GM18870 (cell line): ENCODE data around the gene PMFBP1.

ENCODE experiments used
- ATAC-seq: cut with Tn5 transposase; IDR thresholded peaks from one replicate; pipeline ENCODE4 v1.9.1; 2021; ENCODE audit warnings: moderate library complexity; ENCODE audit not compliant: unreplicated experiment

Gene PMFBP1, protein sequence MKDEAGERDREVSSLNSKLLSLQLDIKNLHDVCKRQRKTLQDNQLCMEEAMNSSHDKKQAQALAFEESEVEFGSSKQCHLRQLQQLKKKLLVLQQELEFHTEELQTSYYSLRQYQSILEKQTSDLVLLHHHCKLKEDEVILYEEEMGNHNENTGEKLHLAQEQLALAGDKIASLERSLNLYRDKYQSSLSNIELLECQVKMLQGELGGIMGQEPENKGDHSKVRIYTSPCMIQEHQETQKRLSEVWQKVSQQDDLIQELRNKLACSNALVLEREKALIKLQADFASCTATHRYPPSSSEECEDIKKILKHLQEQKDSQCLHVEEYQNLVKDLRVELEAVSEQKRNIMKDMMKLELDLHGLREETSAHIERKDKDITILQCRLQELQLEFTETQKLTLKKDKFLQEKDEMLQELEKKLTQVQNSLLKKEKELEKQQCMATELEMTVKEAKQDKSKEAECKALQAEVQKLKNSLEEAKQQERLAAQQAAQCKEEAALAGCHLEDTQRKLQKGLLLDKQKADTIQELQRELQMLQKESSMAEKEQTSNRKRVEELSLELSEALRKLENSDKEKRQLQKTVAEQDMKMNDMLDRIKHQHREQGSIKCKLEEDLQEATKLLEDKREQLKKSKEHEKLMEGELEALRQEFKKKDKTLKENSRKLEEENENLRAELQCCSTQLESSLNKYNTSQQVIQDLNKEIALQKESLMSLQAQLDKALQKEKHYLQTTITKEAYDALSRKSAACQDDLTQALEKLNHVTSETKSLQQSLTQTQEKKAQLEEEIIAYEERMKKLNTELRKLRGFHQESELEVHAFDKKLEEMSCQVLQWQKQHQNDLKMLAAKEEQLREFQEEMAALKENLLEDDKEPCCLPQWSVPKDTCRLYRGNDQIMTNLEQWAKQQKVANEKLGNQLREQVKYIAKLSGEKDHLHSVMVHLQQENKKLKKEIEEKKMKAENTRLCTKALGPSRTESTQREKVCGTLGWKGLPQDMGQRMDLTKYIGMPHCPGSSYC

DNA sequence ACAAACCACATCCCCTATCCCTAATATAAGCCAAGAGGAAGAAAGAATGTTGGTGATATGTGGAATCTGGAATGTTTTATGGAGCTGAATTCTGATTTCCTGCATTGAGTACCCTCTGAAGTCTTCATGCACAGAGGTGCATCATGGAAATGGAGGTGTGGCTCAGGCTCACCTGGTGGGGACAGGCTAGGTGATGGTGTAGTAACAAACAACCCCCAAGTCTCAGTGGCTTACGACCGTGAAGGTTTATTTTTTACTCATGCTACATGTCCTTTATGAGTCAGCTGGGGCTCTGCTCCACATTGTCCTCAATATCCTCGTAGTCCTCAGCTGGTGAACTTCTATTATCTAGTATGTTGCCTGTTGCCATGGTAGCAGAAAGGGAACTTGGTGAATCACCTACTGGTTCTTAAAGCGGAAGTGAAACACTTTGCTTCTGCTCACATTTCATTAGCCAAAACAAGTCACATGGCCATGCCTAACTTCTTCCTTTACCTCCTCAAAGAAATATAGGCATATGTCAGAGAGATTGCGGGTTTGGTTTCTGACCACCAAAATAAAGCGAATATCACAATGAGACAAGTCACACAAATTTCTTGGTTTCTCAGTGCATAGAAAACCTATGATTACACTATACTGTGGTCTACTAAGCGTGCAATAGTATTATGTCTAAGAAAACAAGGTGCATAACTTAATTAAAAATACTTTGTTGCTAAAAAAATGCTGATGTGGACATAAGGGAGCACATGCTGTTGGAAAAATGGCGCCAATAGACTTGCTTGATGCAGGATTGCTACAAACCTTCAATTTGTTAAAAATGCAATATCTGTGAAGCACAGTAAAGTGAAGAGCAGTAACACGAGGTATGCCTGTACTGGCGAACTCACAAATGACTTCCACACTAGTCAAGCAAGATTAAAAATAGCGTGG lies at the start of gene PMFBP1:
PMFBP1 (minus strand) TSS at position 51 of the 930 bp plus-strand sequence. CDS start 947 bp downstream, outside the sequence.
- ATAC-seq, result peak; percentile 99

DNA sequence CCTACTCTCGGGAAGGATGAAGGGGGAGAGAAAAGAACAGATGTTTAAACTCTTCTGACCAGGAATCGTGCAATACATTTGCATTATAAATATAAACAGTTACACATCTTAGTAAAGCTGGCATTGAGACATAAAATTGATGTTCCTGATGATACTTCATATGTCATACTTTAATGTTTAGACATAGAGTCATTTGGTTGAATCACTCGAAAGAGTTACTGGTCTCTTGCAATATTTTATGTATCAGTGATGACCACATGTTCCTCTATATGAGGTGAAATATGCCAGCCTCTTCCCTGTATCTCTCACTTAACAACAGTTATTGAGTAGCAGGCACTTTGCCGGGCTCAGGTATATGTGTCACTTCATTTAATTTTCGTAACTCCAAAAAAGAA lies 49.7 kb upstream of the PMFBP1 start:
- ATAC-seq, result no peak

DNA sequence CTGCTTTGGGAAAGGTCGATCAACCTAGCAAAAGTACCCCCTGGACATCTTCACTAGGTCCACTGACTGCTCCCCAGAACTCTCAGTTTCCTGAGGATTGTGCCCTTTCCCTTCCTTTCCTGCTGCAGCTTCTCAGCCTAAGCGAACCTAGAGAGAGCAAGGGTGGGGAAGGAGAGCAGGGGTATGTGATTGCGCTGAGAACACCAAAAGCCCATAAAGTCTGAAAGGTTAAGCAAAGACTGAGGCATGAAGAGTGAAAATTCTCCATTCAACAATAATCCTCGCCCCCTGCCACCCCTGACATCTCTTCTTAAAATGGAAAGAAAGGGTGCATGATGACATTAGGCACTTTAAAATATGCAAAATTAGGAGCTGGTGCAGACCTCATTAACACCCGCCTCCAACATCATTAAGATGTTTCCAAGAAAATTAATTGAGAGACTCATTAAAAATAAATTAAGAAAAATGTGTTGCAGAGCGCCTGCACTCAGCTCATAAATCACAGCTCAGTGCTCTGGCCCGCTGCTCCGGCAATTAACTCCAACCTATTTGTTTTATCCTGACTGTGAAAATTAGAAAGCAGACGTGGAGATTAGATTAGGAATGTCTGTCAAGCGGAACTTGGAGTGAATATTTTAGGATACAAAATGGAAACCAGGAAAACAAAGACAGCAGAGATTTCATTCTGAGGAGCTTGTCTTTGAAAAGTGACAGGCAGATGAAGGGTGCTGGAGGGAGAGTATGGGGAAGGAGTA lies 49.1 kb upstream of the PMFBP1 start:
- ATAC-seq, result no peak

DNA sequence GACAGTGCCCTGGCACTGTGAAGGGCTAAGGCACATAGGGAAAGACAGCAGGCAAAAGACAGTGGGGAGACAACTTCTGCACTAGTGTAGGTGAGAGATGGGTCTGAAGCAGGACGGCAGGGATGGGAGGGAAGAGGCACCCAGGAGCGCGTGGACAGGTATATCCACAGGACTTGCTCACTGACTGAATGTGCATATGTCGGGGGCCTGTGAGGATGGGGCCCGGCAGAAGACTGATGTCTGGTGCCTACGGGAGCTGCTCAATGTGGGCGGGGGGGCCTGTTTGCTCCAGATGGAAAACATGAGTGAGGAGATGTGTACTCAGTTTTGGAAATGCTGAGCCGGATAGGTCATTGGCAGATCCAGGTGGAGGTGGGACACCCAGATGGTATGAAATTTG lies 47.3 kb upstream of the PMFBP1 start:
- no peak for ATAC-seq

DNA sequence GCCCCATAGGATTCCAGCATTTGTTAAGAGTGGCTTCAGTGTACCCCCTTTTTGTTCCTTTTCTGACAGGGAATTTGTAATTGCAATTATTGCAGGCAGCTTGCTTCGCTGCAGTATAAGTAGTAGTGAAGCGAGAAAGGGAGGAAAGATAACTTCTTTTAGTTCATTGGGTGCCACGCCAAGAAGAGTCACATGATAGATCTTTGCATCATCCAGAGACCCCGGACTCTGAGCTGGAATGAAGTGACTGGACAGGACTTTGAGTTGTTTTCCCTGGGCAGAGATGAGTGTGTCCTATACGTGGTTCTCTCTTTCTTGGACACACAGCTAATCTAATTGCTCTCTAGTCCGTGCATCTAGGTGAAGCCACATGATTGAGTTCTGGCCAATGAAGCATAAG lies 44.8 kb upstream of the PMFBP1 start:
- ATAC-seq, result no peak

DNA sequence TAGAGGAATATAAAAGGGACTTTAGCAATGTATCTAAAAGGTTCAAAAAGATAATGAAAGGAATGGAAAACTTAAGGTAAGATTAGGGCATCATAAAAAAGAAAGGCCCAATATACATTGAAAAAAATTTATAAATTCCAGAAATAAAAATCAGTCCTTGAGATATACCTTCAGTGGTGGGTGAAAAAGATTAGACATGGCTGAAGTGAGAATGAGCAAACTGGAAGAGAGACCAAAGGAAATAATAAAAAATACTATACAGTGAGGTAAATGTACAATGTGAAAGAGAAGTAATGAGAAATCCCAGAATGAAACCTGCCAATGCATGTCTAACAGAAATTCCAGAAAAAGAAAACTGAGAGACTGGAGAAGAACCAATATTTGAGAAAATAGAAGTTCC lies 42.9 kb upstream of the PMFBP1 start:
- no peak for ATAC-seq

DNA sequence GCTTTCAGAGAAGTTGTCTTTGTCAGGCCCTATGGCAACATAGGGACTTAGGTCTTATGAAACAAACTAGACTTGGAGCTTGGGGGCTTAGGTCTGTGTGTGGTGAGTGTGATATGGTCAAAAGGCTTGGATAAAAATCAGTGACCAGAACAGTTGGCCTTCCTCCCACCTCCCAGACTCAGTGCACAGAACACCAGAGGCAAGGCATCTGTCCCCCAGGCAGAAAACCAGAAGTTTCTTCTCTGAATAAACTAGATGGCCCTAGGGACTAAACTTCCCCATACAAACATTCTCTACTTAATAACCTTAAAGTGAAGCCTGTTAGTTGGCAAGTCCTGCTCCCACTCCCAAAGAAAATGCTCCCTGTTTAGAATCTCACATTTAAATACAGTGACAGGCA lies 39.2 kb upstream of the PMFBP1 start:
- no peak for ATAC-seq

DNA sequence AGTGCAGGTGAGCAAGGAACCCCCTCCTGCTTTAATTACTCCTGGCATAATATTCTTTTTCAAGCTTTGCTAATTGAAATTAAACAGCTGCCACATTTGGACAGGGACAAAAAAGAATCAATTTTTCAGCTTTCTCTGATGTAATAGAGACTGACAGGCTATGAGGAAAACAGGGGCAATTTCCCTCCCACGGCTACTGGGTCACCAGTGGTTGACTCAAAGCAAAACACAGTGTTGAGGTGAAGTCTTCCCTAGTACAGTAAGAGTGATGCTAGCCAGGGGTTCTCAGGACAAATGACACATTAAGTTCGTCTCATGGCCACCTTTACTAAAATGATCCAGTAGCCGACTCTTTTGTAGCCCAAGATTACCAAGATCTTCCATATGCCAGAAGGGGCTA lies 38.6 kb upstream of the PMFBP1 start:
- no peak for ATAC-seq

DNA sequence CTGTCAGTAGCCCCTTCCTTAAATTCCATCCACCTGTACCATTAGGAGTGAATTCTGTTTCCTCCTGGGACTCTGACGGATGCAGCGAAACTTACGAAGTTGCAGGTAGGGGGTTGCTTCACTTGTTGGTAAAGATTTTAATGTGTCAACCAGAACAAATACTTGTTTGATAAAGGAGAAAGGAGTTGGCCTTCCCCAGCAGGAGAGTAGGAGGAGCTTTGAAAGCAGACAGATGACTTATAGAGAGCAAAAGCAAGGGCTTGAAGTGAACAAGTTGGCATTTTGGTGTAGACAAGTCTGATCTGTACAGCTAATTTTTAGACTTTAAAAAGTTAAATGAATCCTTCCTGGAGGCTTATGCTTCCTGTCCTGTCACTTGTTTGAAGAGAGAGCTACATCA lies 38.1 kb upstream of the PMFBP1 start:
- no peak for ATAC-seq

DNA sequence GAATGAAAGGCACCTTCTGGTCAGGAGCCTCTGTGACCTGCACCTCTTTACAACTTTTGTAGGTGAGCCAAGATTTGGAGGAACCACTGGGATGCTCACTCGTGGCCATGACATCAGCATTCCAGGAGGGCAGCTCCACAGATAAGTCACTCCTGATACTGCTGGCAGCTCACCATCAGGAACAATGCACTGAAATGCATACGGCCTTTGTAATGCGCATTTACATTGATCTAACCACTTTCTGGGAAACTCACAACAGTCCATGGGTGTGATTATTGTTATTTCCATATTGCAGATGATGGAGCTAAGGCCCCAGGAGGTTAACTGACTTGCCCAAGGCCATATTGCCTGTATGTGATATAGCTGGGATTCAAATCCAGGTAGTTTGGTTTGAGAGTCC lies 34.3 kb upstream of the PMFBP1 start:
- ATAC-seq, result no peak

DNA sequence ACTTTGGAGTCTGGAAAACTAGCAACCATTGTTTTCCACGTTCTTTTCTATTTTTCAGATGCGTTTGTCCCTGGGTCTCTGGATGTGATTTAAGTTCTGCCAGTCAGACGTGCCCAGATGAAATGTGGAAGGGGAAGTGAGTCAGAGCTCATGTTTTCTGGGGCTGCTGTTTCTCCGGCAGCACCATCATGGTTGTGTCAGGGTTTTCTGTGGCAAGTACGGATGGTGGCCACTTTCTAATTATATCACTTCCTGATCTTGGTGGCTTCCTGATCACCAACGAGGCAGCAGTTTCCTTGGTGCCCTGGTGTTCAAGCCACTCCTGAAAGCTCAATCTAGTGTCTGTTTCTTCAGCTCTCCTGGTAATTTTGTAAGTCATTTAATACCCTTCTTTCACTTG lies 31.4 kb upstream of the PMFBP1 start:
- peak; percentile 56 for ATAC-seq

DNA sequence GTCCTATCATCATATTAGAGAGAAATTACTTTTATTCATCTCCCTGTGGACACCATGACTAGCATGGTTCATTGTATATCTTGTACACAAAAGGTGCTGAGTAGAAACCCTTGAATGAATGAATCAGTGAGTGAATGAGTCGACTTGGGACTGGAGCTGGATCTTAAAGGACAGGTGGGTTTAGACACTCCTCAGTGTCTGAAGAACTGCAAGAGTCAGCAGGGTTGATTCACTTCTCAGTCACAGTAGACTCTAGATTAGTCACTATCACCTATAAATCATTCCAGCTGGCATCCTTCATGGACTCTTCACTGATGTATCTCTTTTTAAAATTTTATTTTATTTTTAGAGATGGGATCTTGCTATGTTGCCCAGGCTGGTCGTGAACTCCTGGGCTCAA lies 30.1 kb upstream of the PMFBP1 start:
- no peak for ATAC-seq

DNA sequence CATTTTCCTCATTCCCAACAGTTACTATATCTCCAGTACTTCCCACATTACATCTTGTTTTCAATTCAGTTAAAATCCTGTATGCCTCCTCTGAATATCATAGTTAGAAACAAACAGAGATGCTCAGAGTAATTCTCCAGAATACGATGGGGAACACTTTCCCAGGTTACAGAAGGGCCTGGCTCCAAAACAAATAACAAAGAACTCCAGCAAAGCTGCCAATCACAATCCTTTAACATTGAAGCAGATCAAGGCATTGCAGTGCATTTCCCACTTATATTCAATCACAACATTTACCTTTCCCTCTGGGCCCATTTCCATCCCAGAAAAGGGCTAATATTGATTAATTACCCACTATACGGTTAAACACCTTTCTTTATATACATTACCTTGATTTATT lies 29.4 kb upstream of the PMFBP1 start:
- no peak for ATAC-seq

DNA sequence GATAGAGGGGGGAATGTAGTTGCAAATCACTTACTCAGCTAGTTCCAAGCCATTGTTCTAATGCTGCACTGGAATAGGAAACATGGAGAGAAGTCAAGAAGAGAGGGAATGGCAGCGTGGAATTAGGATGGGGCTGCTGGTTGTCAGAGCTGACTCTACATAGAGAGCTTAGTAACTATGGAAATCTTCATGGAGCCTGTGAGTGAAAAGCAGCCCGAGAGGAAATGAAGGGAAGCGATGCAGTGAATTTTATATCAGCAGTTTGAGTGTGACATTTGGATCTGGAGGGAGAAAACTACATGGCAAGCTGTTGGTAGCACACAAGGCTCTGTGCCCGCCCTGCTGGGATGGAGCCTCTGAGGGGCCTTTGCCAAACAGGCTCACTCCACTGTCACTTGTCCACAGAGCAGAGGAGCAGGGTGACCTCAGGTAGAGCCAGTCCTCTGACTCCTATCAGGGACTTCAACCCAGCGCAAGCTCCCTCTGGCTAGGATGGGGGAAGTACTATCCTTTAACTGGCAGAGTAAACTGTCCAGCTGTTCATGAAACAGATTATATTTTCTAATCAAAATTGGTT lies 27.9 kb upstream of the PMFBP1 start:
- ATAC-seq, result no peak

DNA sequence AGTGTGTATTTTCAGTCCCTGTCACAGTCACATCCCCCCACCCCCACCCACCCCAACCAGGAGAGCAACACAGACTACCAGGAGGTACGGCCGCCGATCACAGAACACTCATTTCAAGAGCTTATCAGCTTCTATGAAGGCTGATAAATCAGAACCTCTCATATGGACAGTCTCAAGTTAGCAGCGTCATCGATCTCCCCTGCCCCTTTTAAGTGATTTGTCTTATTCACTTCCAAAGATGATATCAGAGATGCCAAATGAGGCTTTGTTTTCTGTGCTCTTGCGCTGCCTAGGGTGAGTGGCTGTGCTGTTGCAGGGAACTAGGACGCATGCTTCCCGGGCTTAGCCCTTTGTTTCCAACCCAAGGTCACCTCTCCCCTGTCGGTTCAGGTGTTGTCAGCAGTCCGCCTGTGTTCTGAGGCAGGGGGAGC lies 26.8 kb upstream of the PMFBP1 start:
- no peak for ATAC-seq

DNA sequence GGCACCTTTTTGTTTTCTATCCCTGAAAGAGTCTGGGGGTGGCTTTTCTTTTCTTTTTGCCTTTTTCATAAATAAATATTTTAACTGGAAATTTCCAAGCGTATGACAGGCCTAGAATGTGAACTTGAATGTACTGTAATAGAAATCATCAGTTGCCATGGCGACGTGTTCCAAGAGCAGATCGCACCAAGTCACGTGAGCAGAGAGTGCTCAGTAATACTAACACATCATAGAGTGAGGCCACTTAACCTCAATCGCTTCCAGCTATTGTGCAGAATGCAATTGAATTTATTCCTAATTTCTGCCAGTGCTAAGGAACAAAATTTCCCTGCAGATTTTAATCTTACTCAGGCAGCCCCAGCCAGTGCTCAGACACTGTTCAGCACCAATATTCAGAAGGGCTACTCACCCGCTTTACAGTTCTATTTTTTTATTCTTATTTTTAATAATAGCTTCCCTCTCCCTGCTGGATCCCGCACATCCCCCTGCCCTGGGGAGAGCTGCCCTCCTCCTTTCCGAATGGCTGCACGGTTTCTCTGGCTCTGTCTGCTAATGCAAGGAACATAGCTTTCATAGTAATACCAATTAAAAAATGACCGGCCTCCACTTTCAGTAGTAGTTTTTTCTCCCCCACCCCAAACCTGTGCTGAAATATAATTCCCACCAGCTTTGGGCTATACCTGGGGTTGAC lies 26.2 kb upstream of the PMFBP1 start:
- ATAC-seq, result no peak

DNA sequence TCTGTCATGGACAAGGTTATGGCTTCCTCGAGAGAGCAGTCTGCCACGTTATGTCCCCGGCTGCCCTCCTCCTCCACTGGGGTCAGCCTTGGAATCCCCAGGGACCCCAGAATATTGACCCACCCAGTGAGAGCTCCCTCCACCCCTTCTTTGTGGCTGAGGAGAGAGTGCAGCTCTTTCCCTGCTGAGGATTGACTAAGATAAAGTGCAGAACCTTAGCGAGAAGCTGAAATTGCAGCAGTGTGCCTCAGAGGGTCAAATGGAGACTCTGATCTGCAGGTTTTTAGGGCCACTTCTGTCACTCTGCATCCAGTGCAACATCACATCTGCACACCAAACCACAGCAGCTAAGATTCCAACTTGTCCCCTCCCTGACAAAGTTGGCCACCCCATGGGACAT lies 25.6 kb upstream of the PMFBP1 start:
- ATAC-seq, result no peak

DNA sequence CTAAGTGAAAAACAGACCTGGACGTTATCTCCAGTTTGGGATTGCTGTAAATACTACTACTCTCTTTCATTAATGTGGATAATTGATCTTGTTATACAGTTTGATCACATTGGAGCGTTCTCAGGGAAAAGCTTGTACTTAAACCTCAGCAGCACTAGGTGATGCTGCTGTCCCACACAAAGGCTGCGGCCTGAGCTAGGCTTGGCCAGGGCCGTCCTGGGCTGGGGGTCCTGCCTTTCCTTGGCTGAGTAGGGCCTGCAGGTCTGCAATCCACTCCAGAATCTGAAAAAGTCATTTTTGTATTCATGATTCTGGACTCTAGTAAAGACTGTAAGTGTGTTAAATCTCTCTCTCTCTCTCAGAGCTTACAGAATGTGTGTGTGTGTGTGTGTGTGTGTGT lies 23.7 kb upstream of the PMFBP1 start:
- ATAC-seq, result no peak

DNA sequence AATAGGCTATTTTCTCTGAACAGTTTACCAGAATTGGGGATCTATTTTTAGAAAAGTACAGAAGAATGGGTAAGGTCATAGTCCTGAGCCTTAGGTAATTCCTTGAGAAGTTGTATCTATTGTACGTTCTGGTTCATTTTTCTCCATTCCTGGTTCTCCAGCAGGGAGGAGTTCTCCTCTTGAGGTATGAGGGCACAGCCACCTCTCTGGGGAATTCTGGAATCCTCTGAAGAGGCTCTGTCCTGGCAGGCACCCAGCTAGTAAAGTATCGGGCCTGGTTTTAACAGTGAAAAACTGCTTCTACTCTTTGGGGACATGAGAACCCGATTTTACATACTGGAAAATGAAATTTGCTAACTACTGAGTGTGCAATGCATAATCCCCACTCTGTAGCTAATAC lies 19.6 kb upstream of the PMFBP1 start:
- no peak for ATAC-seq
